ENCODE measurements around the gene KLRC2. TPM values are rescaled to one million over a fixed set of nuclear protein-coding genes. Genes with fewer than 3 reads are reported as not detected.

The KLRC2 gene
- total RNA-seq, 1 donor from 2014 or later = 0.25 TPM

DNA sequence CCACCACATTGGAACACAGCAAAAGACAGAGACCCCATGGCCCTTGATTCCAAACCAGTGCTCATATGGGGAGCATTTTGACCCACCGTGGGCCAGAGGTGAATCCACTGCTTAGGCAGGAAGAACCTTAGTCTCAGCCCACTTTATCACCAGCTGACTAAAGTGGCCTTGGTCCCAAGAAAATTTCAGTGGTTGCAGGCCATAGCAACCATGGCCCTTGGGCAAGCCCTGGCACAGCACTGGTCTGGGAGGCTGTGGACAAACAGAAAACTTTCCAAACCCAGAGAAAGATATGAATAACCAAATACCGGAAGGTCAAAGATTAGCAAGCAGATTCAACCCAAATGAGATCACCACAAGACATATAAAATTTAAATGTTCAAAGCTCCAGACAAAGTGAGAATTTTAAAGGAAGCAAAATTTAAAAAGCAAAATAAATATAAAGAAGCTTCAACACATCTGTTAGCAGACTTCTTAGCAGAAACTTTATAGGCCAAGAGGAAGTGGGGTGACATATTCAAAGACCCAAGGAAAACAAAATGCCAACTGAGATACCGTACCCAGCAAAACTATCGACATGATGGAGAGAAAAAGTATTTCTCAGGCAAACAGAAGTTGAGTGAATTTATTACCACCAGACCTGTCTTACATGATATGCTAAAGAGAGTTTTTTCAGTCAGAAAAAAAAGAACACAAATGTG lies 53.7 kb downstream of the KLRC2 start:
- Mint-ChIP-seq H3K9me3 (no peaks in the 10 kb centered on the region), H3K4me3 (ENCODE audit: low read depth) (no peak overlapping the region), H3K27me3 (ENCODE audit: low read depth) (peaks cover 28% of the 10 kb centered on the region), H3K36me3 (ENCODE audit: low read depth) (no peaks in the 10 kb centered on the region), H3K27ac (no peak overlapping the region), H3K4me1 (ENCODE audit: low read depth) (peaks cover 5% of the 10 kb centered on the region)
- intact Hi-C loops (cut with micrococcal nuclease) = no loop called here
- DNase-seq (ENCODE audit: low spot score) = no peak

Other genes with a start within 250 kb of the KLRC2 start
- 4.0 and 5.2 TPM in 2 replicates for gene GABARAPL1, start 223.1 kb downstream of the KLRC2 start, total RNA-seq
- 3.3 and 3.5 TPM in 2 replicates for gene KLRD1, start 128.1 kb downstream of the KLRC2 start, total RNA-seq
- gene KLRK1, start 46.0 kb downstream of the KLRC2 start, total RNA-seq = 0.69 and 0.75 TPM in 2 replicates
- not detected in 2 replicates for gene KLRC4, start 26.3 kb downstream of the KLRC2 start, total RNA-seq
- not detected in 2 replicates for gene KLRC3, start 15.4 kb downstream of the KLRC2 start, total RNA-seq
- 0.21 and 0.37 TPM in 2 replicates for gene KLRC1, start 17.4 kb upstream of the KLRC2 start, total RNA-seq
- 0.48 and 0.52 TPM in 2 replicates for gene EIF2S3B, start 69.9 kb upstream of the KLRC2 start, total RNA-seq
- 69.4 and 70.2 TPM in 2 replicates for gene MAGOHB, start 177.6 kb upstream of the KLRC2 start, total RNA-seq
- gene STYK1, start 238.0 kb upstream of the KLRC2 start, total RNA-seq = not detected in 2 replicates

All from activated T-helper 2 cell treated with anti-CD3 and anti-CD28 coated beads, Interferon-gamma antibody, Interleukin-2, Interleukin-4, amounts not matched to agents 10 μg/mL and 5 μg/mL and 100 μg/mL, durations not matched to agents 14 hours and 24 hours and 36 hours (primary cell).